ENCODE results near the gene CDH23.

Gene CDH23

GRCh38 chr10:71811351-71811750 is 414.6 kb downstream of the CDH23 start:
- no peak for DNase-seq

GRCh38 chr10:71812016-71812912 is 415.5 kb downstream of the CDH23 start:
- no peak for DNase-seq

GRCh38 chr10:71812913-71813590 is 416.3 kb downstream of the CDH23 start:
- DNase-seq = no peak

- DNase-seq = no peak
These were observed 418.2 kb downstream of the CDH23 start for GRCh38 chr10:71814922-71815411.

- DNase-seq = no peak
These were observed 418.9 kb downstream of the CDH23 start for GRCh38 chr10:71815515-71816130.

- no peak for DNase-seq
These were observed 419.7 kb downstream of the CDH23 start for GRCh38 chr10:71816421-71816851.

- no peak for DNase-seq
These were observed 420.4 kb downstream of the CDH23 start for GRCh38 chr10:71816936-71817618.

- no peak for DNase-seq
These were observed 421.3 kb downstream of the CDH23 start for GRCh38 chr10:71817831-71818655.

GRCh38 chr10:71818674-71819260 is 422.0 kb downstream of the CDH23 start:
- no peak for DNase-seq

- no peak for DNase-seq
These were observed 422.7 kb downstream of the CDH23 start for GRCh38 chr10:71819441-71819861.

GRCh38 chr10:71819985-71820384 is 423.3 kb downstream of the CDH23 start:
- no peak for DNase-seq

GRCh38 chr10:71820966-71821365 is 424.2 kb downstream of the CDH23 start:
- no peak for DNase-seq

GRCh38 chr10:71821909-71822763 is 425.4 kb downstream of the CDH23 start:
- DNase-seq = no peak

GRCh38 chr10:71823356-71823755 is 426.6 kb downstream of the CDH23 start:
- no peak for DNase-seq

- no peak for DNase-seq
These were observed 427.6 kb downstream of the CDH23 start for GRCh38 chr10:71824333-71824732.

GRCh38 chr10:71825217-71825616 is 428.5 kb downstream of the CDH23 start:
- DNase-seq = no peak

- no peak for DNase-seq
These were observed 431.1 kb downstream of the CDH23 start for GRCh38 chr10:71827852-71828251.

GRCh38 chr10:71828702-71829101 is 432.0 kb downstream of the CDH23 start:
- DNase-seq = no peak

GRCh38 chr10:71829171-71829570 is 432.5 kb downstream of the CDH23 start:
- DNase-seq = no peak

- no peak for DNase-seq
These were observed 433.2 kb downstream of the CDH23 start for GRCh38 chr10:71829896-71830295.

GRCh38 chr10:71830726-71831125 is 434.0 kb downstream of the CDH23 start:
- no peak for DNase-seq

Data from NCI-H1417 treated with DMSO at 0.1 percent for 48 hours (cell line).